ENCODE measurements around the gene IL3RA. TPM values are rescaled to one million over a fixed set of nuclear protein-coding genes. Genes with fewer than 3 reads are reported as not detected.

Gene IL3RA
- total and polyA plus RNA-seq, 2 of the 8 experiments (the other 6 are each of a cell fraction or from before 2014, with no cell fraction given), result 0.11 TPM; not detected in 1

GRCh38 chrX:1391707-1392375 lies 55.3 kb downstream of the IL3RA start, which contains the start of gene SLC25A6 (continued):
- TF ChIP-seq CBX5 (IDR thresholded peaks at IDR 0.05; ENCODE audit: low read depth, low read length) (no peak), ZNF274 (IDR thresholded peaks at IDR 0.05; ENCODE audit: borderline replicate concordance, extremely low read depth, low read length) (no peak), BACH1 (IDR thresholded peaks at IDR 0.05; ENCODE audit: low read length) (peak; percentile 70), GABPA (IDR thresholded peaks at IDR 0.05; ENCODE audit: borderline replicate concordance, insufficient read depth, low read length) (peak; percentile 74), CBX8 (IDR thresholded peaks at IDR 0.05; ENCODE audit: borderline replicate concordance, low read depth, low read length) (no peak), RNF2 (IDR thresholded peaks at IDR 0.05; ENCODE audit: borderline replicate concordance, low read depth, low read length, missing control alignments, poor library complexity, severe bottlenecking) (no peak), NANOG (IDR thresholded peaks at IDR 0.05; ENCODE audit: insufficient read depth, low read depth, low read length, poor library complexity, severe bottlenecking) (no peak), SP1 (IDR thresholded peaks at IDR 0.05; ENCODE audit: low read depth, low read length) (peak; percentile 83; the same call in 1 of the 2 replicates), EP300 (IDR thresholded peaks at IDR 0.05; ENCODE audit: borderline replicate concordance in 1 of 2, low read depth in 2 of 2, low read length in 2 of 2) (no peak), CTBP2 (IDR thresholded peaks at IDR 0.05; ENCODE audit: borderline replicate concordance, insufficient read depth, insufficient read length, low read length) (no peak), EZH2 (IDR thresholded peaks at IDR 0.05; ENCODE audit: low read depth, low read length, severe bottlenecking) (no peak), KDM5A (IDR thresholded peaks at IDR 0.05; ENCODE audit: low read length) (no peak), JUN (IDR thresholded peaks at IDR 0.05; ENCODE audit: low read depth, low read length) (no peak), TCF12 (IDR thresholded peaks at IDR 0.05; ENCODE audit: low read depth, low read length) (no peak), HDAC6 (IDR thresholded peaks at IDR 0.05; ENCODE audit: low read depth, low read length) (no peak), TEAD4 (IDR thresholded peaks at IDR 0.05; ENCODE audit: low read depth, low read length) (peak; percentile 24; the same call in 1 of the 2 replicates), TAF7 (optimal IDR thresholded peaks at IDR 0.05; ENCODE audit: borderline replicate concordance, low read depth, low read length) (peak; percentile 93), RBBP5 (IDR thresholded peaks at IDR 0.05; ENCODE audit: borderline replicate concordance, low read depth, low read length) (no peak; the same call in 1 of the 2 replicates), POLR2AphosphoS5 (IDR thresholded peaks at IDR 0.05; ENCODE audit: low read depth, low read length) (peak; percentile 88), CREB1 (IDR thresholded peaks at IDR 0.05) (peak; percentile 55), SRF (IDR thresholded peaks at IDR 0.05; ENCODE audit: low read depth, low read length) (no peak), BRCA1 (IDR thresholded peaks at IDR 0.05; ENCODE audit: low read depth, low read length) (no peak), RXRA (IDR thresholded peaks at IDR 0.05; ENCODE audit: insufficient read depth, low read depth, low read length) (no peak)

Measured in H1 (cell line).